H1 (cell line): Measurements from ENCODE around the gene RIMBP2. TPM values are rescaled to one million over a fixed set of nuclear protein-coding genes. Genes with fewer than 3 reads are reported as not detected.

Experiments
- RNF2 ChIP-seq: fragments of 200-900, 300-1000 bp; sonication (generic); IDR thresholded peaks from 2 replicates; pipeline ENCODE4 v1.7.1; 2016; ENCODE audit warnings: borderline replicate concordance, low read depth, mild to moderate bottlenecking, antibody characterized with exemption, low read length; ENCODE audit not compliant: poor library complexity, severe bottlenecking; ENCODE audit errors: missing control alignments
- SP4 ChIP-seq: IDR thresholded peaks from 2 replicates; pipeline ENCODE4 v1.6.1; 2012; ENCODE audit warnings: low read length, inconsistent platforms
- polyA plus RNA-seq, 7 experiments: library from polyadenylated mRNA; depleted of rRNA in 3 of 7; stranded (reverse) in 5 of 7; unstranded in 2 of 7; fragments of >200 nt in 5 of 7; fragments of 200-250 nt in 2 of 7; gene quantifications; 1 replicate in 5 of 7; 2 replicates in 1 of 7; 4 replicates in 1 of 7; pipeline versions ENCODE4 v1.2.1 to v1.2.3, GENCODE V29; 2011 to 2013; ENCODE audit warnings: missing spikeins in 2 of 7, mixed read lengths in 2 of 7
- total RNA-seq: library from RNA; stranded (reverse); fragmentation: NEBNext Ultra II Directional; extraction: Animal tissue kit (Norgen Biotek cat#: 25700); gene quantifications from 2 replicates; pipeline ENCODE4 v1.2.1, GENCODE V29; 2021
- TF ChIP-seq, protein P1 (sequence below): fragments of 300-600 bp; sonication (generic); IDR thresholded peaks from 2 replicates; pipeline ENCODE4 v1.7.1; 2012; ENCODE audit warnings: low read length, moderate library complexity, mild to moderate bottlenecking, inconsistent platforms; ENCODE audit not compliant: insufficient replicate concordance

The RIMBP2 gene
- total and polyA plus RNA-seq, 2 of the 8 experiments (the other 6 are each of a cell fraction or from before 2014, with no cell fraction given), result 0.18 to 0.65 TPM

DNA sequence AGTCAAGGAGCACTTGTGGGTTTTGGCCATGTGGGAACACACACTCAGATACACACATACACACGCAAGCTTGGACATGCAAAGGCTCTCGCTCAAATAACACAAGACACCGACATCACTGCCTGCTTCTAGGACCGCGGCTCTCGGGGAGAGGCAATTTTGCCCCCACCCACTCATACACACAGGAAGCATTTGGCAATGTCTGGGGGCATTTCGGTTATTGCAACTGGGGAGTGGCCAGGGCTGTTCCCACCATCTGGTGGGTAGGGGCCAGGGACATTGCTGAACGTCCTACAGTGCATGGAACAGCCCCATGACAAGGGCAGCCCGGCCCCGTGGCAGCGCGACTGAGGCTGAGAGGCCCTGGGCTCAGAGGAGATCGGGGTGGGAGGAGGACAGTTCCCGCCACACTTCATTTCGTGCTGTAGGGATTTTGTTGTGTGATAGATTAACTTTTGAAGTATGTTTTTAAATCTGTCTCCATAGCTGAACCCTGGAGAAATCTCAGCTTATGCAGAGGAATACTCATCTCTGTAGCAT is 35.6 kb downstream of the RIMBP2 start (continued):
- TF ChIP-seq, protein P1, sequence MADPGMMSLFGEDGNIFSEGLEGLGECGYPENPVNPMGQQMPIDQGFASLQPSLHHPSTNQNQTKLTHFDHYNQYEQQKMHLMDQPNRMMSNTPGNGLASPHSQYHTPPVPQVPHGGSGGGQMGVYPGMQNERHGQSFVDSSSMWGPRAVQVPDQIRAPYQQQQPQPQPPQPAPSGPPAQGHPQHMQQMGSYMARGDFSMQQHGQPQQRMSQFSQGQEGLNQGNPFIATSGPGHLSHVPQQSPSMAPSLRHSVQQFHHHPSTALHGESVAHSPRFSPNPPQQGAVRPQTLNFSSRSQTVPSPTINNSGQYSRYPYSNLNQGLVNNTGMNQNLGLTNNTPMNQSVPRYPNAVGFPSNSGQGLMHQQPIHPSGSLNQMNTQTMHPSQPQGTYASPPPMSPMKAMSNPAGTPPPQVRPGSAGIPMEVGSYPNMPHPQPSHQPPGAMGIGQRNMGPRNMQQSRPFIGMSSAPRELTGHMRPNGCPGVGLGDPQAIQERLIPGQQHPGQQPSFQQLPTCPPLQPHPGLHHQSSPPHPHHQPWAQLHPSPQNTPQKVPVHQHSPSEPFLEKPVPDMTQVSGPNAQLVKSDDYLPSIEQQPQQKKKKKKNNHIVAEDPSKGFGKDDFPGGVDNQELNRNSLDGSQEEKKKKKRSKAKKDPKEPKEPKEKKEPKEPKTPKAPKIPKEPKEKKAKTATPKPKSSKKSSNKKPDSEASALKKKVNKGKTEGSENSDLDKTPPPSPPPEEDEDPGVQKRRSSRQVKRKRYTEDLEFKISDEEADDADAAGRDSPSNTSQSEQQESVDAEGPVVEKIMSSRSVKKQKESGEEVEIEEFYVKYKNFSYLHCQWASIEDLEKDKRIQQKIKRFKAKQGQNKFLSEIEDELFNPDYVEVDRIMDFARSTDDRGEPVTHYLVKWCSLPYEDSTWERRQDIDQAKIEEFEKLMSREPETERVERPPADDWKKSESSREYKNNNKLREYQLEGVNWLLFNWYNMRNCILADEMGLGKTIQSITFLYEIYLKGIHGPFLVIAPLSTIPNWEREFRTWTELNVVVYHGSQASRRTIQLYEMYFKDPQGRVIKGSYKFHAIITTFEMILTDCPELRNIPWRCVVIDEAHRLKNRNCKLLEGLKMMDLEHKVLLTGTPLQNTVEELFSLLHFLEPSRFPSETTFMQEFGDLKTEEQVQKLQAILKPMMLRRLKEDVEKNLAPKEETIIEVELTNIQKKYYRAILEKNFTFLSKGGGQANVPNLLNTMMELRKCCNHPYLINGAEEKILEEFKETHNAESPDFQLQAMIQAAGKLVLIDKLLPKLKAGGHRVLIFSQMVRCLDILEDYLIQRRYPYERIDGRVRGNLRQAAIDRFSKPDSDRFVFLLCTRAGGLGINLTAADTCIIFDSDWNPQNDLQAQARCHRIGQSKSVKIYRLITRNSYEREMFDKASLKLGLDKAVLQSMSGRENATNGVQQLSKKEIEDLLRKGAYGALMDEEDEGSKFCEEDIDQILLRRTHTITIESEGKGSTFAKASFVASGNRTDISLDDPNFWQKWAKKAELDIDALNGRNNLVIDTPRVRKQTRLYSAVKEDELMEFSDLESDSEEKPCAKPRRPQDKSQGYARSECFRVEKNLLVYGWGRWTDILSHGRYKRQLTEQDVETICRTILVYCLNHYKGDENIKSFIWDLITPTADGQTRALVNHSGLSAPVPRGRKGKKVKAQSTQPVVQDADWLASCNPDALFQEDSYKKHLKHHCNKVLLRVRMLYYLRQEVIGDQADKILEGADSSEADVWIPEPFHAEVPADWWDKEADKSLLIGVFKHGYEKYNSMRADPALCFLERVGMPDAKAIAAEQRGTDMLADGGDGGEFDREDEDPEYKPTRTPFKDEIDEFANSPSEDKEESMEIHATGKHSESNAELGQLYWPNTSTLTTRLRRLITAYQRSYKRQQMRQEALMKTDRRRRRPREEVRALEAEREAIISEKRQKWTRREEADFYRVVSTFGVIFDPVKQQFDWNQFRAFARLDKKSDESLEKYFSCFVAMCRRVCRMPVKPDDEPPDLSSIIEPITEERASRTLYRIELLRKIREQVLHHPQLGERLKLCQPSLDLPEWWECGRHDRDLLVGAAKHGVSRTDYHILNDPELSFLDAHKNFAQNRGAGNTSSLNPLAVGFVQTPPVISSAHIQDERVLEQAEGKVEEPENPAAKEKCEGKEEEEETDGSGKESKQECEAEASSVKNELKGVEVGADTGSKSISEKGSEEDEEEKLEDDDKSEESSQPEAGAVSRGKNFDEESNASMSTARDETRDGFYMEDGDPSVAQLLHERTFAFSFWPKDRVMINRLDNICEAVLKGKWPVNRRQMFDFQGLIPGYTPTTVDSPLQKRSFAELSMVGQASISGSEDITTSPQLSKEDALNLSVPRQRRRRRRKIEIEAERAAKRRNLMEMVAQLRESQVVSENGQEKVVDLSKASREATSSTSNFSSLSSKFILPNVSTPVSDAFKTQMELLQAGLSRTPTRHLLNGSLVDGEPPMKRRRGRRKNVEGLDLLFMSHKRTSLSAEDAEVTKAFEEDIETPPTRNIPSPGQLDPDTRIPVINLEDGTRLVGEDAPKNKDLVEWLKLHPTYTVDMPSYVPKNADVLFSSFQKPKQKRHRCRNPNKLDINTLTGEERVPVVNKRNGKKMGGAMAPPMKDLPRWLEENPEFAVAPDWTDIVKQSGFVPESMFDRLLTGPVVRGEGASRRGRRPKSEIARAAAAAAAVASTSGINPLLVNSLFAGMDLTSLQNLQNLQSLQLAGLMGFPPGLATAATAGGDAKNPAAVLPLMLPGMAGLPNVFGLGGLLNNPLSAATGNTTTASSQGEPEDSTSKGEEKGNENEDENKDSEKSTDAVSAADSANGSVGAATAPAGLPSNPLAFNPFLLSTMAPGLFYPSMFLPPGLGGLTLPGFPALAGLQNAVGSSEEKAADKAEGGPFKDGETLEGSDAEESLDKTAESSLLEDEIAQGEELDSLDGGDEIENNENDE, result no peak
- TF ChIP-seq SP4 (no peak), RNF2 (no peak)
